A673 (cell line): Measurements from ENCODE around the gene CDH6. TPM values are rescaled to one million over a fixed set of nuclear protein-coding genes. Genes with fewer than 3 reads are reported as not detected.

Source experiments
- BruUV-seq: library from RNA; stranded (reverse); fragments of 400-500 nt; replicated peaks from 2 replicates; lab custom pipeline; 2021; lab: Mats Ljungman, UMichigan
- CTCF ChIA-PET: fragments of 300-600 bp; sonication (Branson Sonifier 250); formaldehyde crosslinking; loops from one replicate; lab custom pipeline; 2022; ENCODE audit warnings: antibody characterized with exemption; lab: Charles Lee
- POLR2A ChIA-PET: fragments of 300-600 bp; sonication (Branson Sonifier 250); formaldehyde crosslinking; loops from one replicate; lab custom pipeline; 2022; ENCODE audit warnings: antibody characterized with exemption; ENCODE audit not compliant: low non-redundant PET; lab: Charles Lee
- DNase-seq: peaks from one replicate; pipeline ENCODE4 v3.0.0-alpha.2; 2015; ENCODE audit warnings: low spot score
- H3K27ac ChIP-seq: fragments of 200-600 bp; sonication (generic); 2 replicates; pipeline ENCODE4 v1.5.1; 2016; ENCODE audit warnings: mixed run types, low read depth, mild to moderate bottlenecking, mixed read lengths, antibody characterized with exemption, low read length; ENCODE audit not compliant: poor library complexity, severe bottlenecking
- H3K27me3 ChIP-seq: fragments of 200-600 bp; sonication (generic); replicated peaks from 2 replicates; pipeline ENCODE4 v1.6.1; 2017; ENCODE audit warnings: mixed run types, low read depth, mild to moderate bottlenecking, mixed read lengths, antibody characterized with exemption, low read length; ENCODE audit not compliant: insufficient read depth, poor library complexity
- H3K36me3 ChIP-seq: fragments of 200-600 bp; sonication (generic); 2 replicates; pipeline ENCODE4 v1.6.1; 2016; ENCODE audit warnings: mixed run types, mild to moderate bottlenecking, mixed read lengths, antibody characterized with exemption, low read length; ENCODE audit not compliant: insufficient read depth, poor library complexity, severe bottlenecking
- H3K4me1 ChIP-seq: fragments of 200-600 bp; sonication (generic); 2 replicates; pipeline ENCODE4 v1.6.1; 2017; ENCODE audit warnings: mixed run types, mild to moderate bottlenecking, mixed read lengths, antibody characterized with exemption, low read length; ENCODE audit not compliant: insufficient read depth, poor library complexity, severe bottlenecking
- H3K4me3 ChIP-seq: fragments of 200-600 bp; sonication (generic); 2 replicates; pipeline ENCODE4 v1.5.1; 2016; ENCODE audit warnings: low read depth, mixed run types, mild to moderate bottlenecking, mixed read lengths, low read length; ENCODE audit not compliant: poor library complexity, severe bottlenecking
- H3K9me3 ChIP-seq: fragments of 200-600 bp; sonication (generic); 2 replicates; pipeline ENCODE4 v1.6.1; 2016; ENCODE audit warnings: mixed run types, low read depth, mild to moderate bottlenecking, mixed read lengths, antibody characterized with exemption, low read length; ENCODE audit not compliant: poor library complexity, severe bottlenecking
- CTCF ChIP-seq: fragments of 300-800, 200-600 bp; sonication (generic); conservative IDR thresholded peaks from 2 replicates; pipeline ENCODE4 v1.5.1; 2017; ENCODE audit warnings: low read depth, mild to moderate bottlenecking, antibody characterized with exemption, low read length, moderate library complexity, mixed read lengths
- EZH2 ChIP-seq: fragments of 200-600 bp; sonication (generic); IDR thresholded peaks from 2 replicates; pipeline ENCODE4 v1.6.1; 2017; ENCODE audit warnings: borderline replicate concordance, low read depth, mild to moderate bottlenecking, mixed read lengths, antibody characterized with exemption, low read length; ENCODE audit not compliant: poor library complexity, severe bottlenecking
- intact Hi-C: fragments of 100-400 bp; cut with micrococcal nuclease; formaldehyde crosslinking; loops from one replicate; pipeline ENCODE4 v1.10.0; 2022; ENCODE audit not compliant: unreplicated experiment
- total RNA-seq: library from RNA; stranded (reverse); gene quantifications from 2 replicates; pipeline ENCODE4 v1.2.3, GENCODE V29; 2021

CDH6 gene
- total RNA-seq, 1 experiment from 2014 or later, result 3.6 TPM

GRCh38 chr5:31334061-31334860, 140.8 kb downstream of the CDH6 start:
- Histone ChIP-seq H3K4me3 (no peak overlapping the region), H3K36me3 (no peaks in the 10 kb centered on the region), H3K9me3 (no peaks in the 10 kb centered on the region), H3K27ac (no peak overlapping the region), H3K27me3 (no peaks in the 10 kb centered on the region), H3K4me1 (no peaks in the 10 kb centered on the region)
- TF ChIP-seq EZH2 (no peak), CTCF (no peak)
- CTCF ChIA-PET, result interaction anchor here (0.5 kb wide), 1 partner anchor 97 kb away, joined by 3 read pairs; no protein-coding TSS in a partner anchor
- DNase-seq, result no peak
- BruUV-seq, result no TSS peak
- intact Hi-C loops, result no loop called here
- POLR2A ChIA-PET, result interaction anchor here (0.7 kb wide), 1 partner anchor 469 kb away, joined by 8 read pairs; no protein-coding TSS in a partner anchor

- ChIA-PET CTCF (no interaction called here), POLR2A (no interaction called here)
- Histone ChIP-seq H3K27ac (no peak overlapping the region), H3K4me3 (no peak overlapping the region), H3K36me3 (no peaks in the 10 kb centered on the region), H3K4me1 (no peaks in the 10 kb centered on the region), H3K27me3 (no peaks in the 10 kb centered on the region), H3K9me3 (no peaks in the 10 kb centered on the region)
- intact Hi-C loops, result no loop called here
- no TSS peak for BruUV-seq
- TF ChIP-seq CTCF (no peak), EZH2 (no peak)
- DNase-seq, result no peak
Measured at GRCh38 chr5:31335456-31335855, 142.0 kb downstream of the CDH6 start.

GRCh38 chr5:31343946-31344345, 150.5 kb downstream of the CDH6 start:
- intact Hi-C loops, result no loop called here
- no peak overlapping the region for H3K27ac ChIP-seq
- ChIA-PET POLR2A (no interaction called here), CTCF (no interaction called here)
- H3K4me1 ChIP-seq, result peaks cover 12% of the 10 kb centered on the region
- no peaks in the 10 kb centered on the region for H3K36me3 ChIP-seq
- TF ChIP-seq CTCF (no peak), EZH2 (no peak)
- no peak overlapping the region for H3K4me3 ChIP-seq
- DNase-seq, result no peak
- H3K9me3 ChIP-seq, result no peaks in the 10 kb centered on the region
- H3K27me3 ChIP-seq, result no peaks in the 10 kb centered on the region
- no TSS peak for BruUV-seq
